Measurements from ENCODE around the gene GTF3C1.

DNA sequence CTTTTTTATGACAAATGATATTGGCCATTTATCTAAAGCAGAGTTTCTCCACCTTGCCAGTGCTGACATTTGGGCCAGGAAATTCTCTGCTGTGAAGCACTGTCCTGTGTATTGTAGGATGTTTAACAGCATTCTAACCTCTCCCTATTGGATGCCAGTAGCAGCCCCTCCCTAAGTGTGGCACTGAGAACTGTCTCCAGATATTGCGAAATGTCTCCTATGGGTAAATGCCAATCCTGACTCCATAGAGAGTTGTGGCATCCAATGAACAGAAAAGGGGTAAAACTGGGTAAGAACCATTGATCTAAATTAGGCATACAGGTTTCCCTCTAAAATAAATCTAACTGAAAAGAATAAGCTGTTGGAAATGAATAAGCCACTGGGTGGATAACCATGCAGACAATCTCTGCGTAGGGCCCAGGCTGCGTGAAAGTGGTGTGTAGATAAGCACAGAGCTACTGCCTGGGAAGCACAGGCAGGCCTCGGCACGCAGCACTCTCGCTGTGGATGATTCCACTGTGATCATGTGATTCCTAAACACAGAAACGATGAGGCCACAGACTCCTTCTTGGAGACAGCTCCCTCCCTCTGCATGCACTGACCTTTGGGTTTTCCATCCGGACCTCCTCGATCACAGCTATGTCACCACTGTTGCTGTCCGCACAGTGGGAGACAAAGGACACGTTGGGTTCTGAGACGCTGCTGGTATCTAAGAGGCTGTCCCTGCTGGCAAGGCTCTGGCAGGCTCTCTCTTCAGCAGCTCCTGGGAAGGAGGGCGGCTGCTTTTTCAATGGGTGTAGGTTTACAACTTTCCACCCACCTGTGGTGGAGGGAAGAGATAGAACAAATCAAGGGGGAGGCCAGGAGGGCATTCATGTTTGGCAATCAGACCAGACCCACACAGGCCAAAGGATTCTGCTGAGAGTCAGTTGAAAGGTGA is 44.1 kb downstream of the GTF3C1 start:
- TF ChIP-seq, protein P1, sequence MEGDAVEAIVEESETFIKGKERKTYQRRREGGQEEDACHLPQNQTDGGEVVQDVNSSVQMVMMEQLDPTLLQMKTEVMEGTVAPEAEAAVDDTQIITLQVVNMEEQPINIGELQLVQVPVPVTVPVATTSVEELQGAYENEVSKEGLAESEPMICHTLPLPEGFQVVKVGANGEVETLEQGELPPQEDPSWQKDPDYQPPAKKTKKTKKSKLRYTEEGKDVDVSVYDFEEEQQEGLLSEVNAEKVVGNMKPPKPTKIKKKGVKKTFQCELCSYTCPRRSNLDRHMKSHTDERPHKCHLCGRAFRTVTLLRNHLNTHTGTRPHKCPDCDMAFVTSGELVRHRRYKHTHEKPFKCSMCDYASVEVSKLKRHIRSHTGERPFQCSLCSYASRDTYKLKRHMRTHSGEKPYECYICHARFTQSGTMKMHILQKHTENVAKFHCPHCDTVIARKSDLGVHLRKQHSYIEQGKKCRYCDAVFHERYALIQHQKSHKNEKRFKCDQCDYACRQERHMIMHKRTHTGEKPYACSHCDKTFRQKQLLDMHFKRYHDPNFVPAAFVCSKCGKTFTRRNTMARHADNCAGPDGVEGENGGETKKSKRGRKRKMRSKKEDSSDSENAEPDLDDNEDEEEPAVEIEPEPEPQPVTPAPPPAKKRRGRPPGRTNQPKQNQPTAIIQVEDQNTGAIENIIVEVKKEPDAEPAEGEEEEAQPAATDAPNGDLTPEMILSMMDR (IDR thresholded peaks at IDR 0.05): no peak
- TF ChIP-seq POLR2AphosphoS5 (IDR thresholded peaks at IDR 0.05): peak; percentile 91
